22Rv1 (cell line): ENCODE data around the gene MGA.
A peak's percentile ranks its signal among the peaks of the same experiment; 100 is the strongest.

ENCODE experiments used
- H3K27ac ChIP-seq: fragments of 450-650 bp; 2 replicates; pipeline ENCODE4 v1.5.1; 2017
- CTCF ChIP-seq: fragments of 450-650 bp; IDR thresholded peaks from 2 replicates; pipeline ENCODE4 v1.5.1; 2017; ENCODE audit warnings: mild to moderate bottlenecking
- ZFX ChIP-seq: fragments of 450-650 bp; IDR thresholded peaks from 2 replicates; pipeline ENCODE4 v1.6.1; 2017; ENCODE audit warnings: antibody characterized with exemption, borderline replicate concordance

MGA gene

GRCh38 chr15:41689834-41690233 lies 29.6 kb downstream of the MGA start:
- H3K27ac ChIP-seq = no peak overlapping the region
- TF ChIP-seq ZFX (no peak), CTCF (no peak)

GRCh38 chr15:41690636-41691035 lies 30.4 kb downstream of the MGA start:
- H3K27ac ChIP-seq = no peak overlapping the region
- TF ChIP-seq CTCF (no peak), ZFX (no peak)

GRCh38 chr15:41691471-41691870 lies 31.3 kb downstream of the MGA start:
- no peak for TF ChIP-seq ZFX
- no peak for TF ChIP-seq CTCF
- H3K27ac ChIP-seq = no peak overlapping the region

- TF ChIP-seq CTCF (no peak), ZFX (no peak)
- no peak overlapping the region for H3K27ac ChIP-seq
Observed at GRCh38 chr15:41692049-41692448, 31.8 kb downstream of the MGA start.

- no peak for TF ChIP-seq CTCF
- no peak for TF ChIP-seq ZFX
- no peak overlapping the region for H3K27ac ChIP-seq
Observed at GRCh38 chr15:41693757-41694156, 33.6 kb downstream of the MGA start.

GRCh38 chr15:41695750-41696436 lies 35.7 kb downstream of the MGA start:
- TF ChIP-seq CTCF (peak; percentile 31; the same call in 1 of the 2 replicates), ZFX (no peak)
- H3K27ac ChIP-seq = no peak overlapping the region

- TF ChIP-seq ZFX (no peak), CTCF (no peak)
- no peak overlapping the region for H3K27ac ChIP-seq
Observed at GRCh38 chr15:41698779-41699178, 38.6 kb downstream of the MGA start.
